ENCODE data around the gene DDX41.

DDX41 gene

DNA sequence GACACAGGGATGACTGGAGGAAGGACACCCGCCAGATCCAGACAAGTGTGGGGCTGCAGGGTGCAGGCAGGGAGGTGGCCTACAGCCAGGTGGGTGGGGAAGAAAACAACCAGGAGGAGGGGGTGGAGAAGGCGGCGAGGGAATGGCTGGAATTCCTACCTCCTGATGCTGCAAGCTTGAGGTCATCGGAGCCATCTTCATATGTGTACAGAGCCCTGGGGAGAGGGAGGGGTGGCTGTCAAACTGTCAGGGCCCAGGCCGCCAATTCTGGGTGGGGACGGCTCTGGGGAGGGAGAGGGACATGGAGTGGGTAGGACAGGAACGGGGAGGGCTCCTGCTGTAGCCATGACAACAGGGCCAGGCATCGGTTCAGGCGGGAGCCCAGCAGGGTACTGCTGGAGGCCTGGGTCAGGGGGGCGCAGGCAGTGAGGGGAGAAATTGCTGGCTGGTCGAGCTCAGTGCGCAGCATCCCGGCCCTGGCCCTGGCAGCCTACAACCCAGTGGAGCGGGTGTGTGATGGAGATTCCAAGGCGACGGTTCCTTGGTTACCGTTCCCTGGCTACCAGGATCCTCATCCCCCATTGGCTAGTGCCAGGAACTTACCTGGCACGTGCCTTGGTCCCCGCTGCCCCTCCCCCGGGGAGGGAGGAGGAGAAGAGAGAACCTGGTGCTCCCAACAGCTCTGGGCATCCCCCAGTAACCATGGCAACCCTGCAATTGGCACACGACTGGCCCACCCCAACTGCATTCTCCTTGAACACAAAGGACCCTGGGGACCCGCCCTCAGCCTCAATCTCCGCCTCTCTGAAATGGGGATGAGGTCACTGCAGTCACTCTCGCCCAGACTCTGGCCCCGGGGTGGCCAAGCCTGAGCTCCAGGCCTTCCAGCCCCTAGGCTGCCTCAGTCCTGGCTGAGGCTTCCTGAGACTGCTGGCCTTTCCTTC, 47.8 kb downstream of the DDX41 start:
- H3K4me3 ChIP-seq (ENCODE audit: low read length in 2 of 2) = no peak overlapping the region
- H3K4me1 ChIP-seq (ENCODE audit: control insufficient read depth in 2 of 2, insufficient read depth in 2 of 2, low read length in 2 of 2) = peaks cover 8 to 12% of the 10 kb centered on the region in 2 donors
- no peak overlapping the region for H3K9ac ChIP-seq (ENCODE audit: low read depth in 1 of 2, low read length in 2 of 2)
- H3K27me3 ChIP-seq (ENCODE audit: control insufficient read depth in 2 of 2, insufficient read depth in 2 of 2, low read length in 2 of 2) = peaks cover 0 to 3% of the 10 kb centered on the region in 2 donors
- no peak overlapping the region for H3K27ac ChIP-seq (ENCODE audit: low read depth in 2 of 2, low read length in 2 of 2)
- no peaks in the 10 kb centered on the region for H3K9me3 ChIP-seq (ENCODE audit: control insufficient read depth in 2 of 2, low read length in 2 of 2)
- peaks cover 0 to 4% of the 10 kb centered on the region in 2 donors for H3K36me3 ChIP-seq (ENCODE audit: control insufficient read depth in 2 of 2, insufficient read depth in 2 of 2, low read length in 2 of 2)

DNA sequence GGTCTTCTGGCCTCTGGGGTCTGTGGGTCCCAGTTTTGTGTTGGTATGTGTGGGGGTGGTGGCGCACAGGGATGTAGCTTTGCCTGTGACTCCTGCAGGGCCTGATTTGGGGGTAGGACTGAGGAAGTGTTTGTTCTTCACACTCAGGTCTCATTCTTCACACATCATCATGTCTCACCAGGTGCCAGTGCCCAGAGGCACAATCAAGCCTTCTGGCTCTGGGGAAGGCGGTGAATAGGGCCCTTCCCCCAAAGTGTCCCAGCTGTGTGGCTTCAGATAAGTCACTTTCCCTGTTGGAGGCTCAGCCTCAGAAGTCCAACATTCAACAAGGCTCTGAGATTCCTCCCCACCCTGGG, 48.5 kb downstream of the DDX41 start:
- Histone ChIP-seq H3K9ac (ENCODE audit: low read depth in 1 of 2, low read length in 2 of 2) (no peak overlapping the region), H3K36me3 (ENCODE audit: control insufficient read depth in 2 of 2, insufficient read depth in 2 of 2, low read length in 2 of 2) (peaks cover 0 to 4% of the 10 kb centered on the region in 2 donors), H3K27ac (ENCODE audit: low read depth in 2 of 2, low read length in 2 of 2) (no peak overlapping the region), H3K4me3 (ENCODE audit: low read length in 2 of 2) (no peak overlapping the region), H3K4me1 (ENCODE audit: control insufficient read depth in 2 of 2, insufficient read depth in 2 of 2, low read length in 2 of 2) (peaks cover 8 to 12% of the 10 kb centered on the region in 2 donors), H3K27me3 (ENCODE audit: control insufficient read depth in 2 of 2, insufficient read depth in 2 of 2, low read length in 2 of 2) (peaks cover 0 to 3% of the 10 kb centered on the region in 2 donors), H3K9me3 (ENCODE audit: control insufficient read depth in 2 of 2, low read length in 2 of 2) (no peaks in the 10 kb centered on the region)

GRCh38 chr5:177467436-177467835, 49.3 kb downstream of the DDX41 start:
- H3K36me3 ChIP-seq (ENCODE audit: control insufficient read depth in 2 of 2, insufficient read depth in 2 of 2, low read length in 2 of 2) = peaks cover 0 to 4% of the 10 kb centered on the region in 2 donors

DNA sequence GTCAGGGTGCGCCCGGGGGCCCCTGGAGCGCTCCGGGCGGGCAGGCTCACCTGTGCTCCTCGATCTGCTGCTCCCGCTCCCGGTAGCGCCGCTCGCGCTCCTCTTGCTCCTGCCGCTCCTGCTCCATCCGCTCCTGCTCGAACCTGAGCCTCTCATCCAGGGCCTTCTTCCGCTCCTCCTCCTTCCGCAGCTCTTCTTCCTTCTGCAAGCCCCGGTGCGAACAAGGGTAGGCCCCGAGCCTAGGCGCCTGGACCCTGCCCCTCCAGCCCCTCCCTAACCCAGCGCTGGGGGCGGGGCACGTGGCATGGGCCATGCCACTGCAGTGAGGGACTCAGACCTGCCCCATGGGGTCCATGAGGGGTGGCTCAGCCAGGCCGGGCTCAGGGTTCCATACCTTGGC, 49.9 kb downstream of the DDX41 start:
- Histone ChIP-seq H3K27ac (ENCODE audit: low read depth in 2 of 2, low read length in 2 of 2) (no peak overlapping the region), H3K27me3 (ENCODE audit: control insufficient read depth in 2 of 2, insufficient read depth in 2 of 2, low read length in 2 of 2) (peaks cover 0 to under 1% of the 10 kb centered on the region in 2 donors), H3K4me1 (ENCODE audit: control insufficient read depth in 2 of 2, insufficient read depth in 2 of 2, low read length in 2 of 2) (peaks cover 0 to 7% of the 10 kb centered on the region in 2 donors), H3K4me3 (ENCODE audit: low read length in 2 of 2) (no peak overlapping the region), H3K36me3 (ENCODE audit: control insufficient read depth in 2 of 2, insufficient read depth in 2 of 2, low read length in 2 of 2) (peaks cover 0 to 4% of the 10 kb centered on the region in 2 donors), H3K9ac (ENCODE audit: low read depth in 1 of 2, low read length in 2 of 2) (no peak overlapping the region), H3K9me3 (ENCODE audit: control insufficient read depth in 2 of 2, low read length in 2 of 2) (no peaks in the 10 kb centered on the region)

More at GRCh38 chr5:177467436-177467835, 49.3 kb downstream of the DDX41 start:
- no peaks in the 10 kb centered on the region for H3K9me3 ChIP-seq (ENCODE audit: control insufficient read depth in 2 of 2, low read length in 2 of 2)
- no peak overlapping the region for H3K27ac ChIP-seq (ENCODE audit: low read depth in 2 of 2, low read length in 2 of 2)
- H3K4me3 ChIP-seq (ENCODE audit: low read length in 2 of 2) = no peak overlapping the region
- H3K27me3 ChIP-seq (ENCODE audit: control insufficient read depth in 2 of 2, insufficient read depth in 2 of 2, low read length in 2 of 2) = peaks cover 0 to 3% of the 10 kb centered on the region in 2 donors
- no peak overlapping the region for H3K9ac ChIP-seq (ENCODE audit: low read depth in 1 of 2, low read length in 2 of 2)
- peaks cover 5 to 11% of the 10 kb centered on the region in 2 donors for H3K4me1 ChIP-seq (ENCODE audit: control insufficient read depth in 2 of 2, insufficient read depth in 2 of 2, low read length in 2 of 2)

DNA sequence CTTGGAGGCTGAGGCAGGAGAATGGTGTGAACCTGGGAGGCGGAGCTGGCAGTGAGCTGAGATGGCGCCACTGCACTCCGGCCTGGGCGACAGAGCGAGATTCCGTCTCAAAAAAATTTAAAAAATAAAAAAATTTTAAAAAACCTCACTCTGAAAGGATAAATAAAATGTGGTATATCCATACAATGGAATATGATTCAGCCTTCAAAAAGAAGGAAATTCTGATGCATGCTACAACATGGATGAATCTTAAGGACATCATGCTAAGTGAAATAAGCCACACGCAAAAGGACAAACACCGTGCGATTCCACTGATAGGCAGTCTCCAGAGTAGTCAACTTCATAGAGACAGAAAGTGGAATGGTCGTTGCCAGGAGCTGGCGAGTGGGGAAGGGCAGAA, 51.7 kb downstream of the DDX41 start:
- Histone ChIP-seq H3K36me3 (ENCODE audit: control insufficient read depth in 2 of 2, insufficient read depth in 2 of 2, low read length in 2 of 2) (peaks cover 0 to 4% of the 10 kb centered on the region in 2 donors), H3K9ac (ENCODE audit: low read depth in 1 of 2, low read length in 2 of 2) (no peak overlapping the region), H3K27me3 (ENCODE audit: control insufficient read depth in 2 of 2, insufficient read depth in 2 of 2, low read length in 2 of 2) (no peaks in the 10 kb centered on the region), H3K27ac (ENCODE audit: low read depth in 2 of 2, low read length in 2 of 2) (no peak overlapping the region), H3K4me3 (ENCODE audit: low read length in 2 of 2) (no peak overlapping the region), H3K4me1 (ENCODE audit: control insufficient read depth in 2 of 2, insufficient read depth in 2 of 2, low read length in 2 of 2) (no peaks in the 10 kb centered on the region), H3K9me3 (ENCODE audit: control insufficient read depth in 2 of 2, low read length in 2 of 2) (no peaks in the 10 kb centered on the region)

GRCh38 chr5:177462021-177462670, 54.6 kb downstream of the DDX41 start:
- H3K9ac ChIP-seq (ENCODE audit: low read depth in 1 of 2, low read length in 2 of 2) = no peak overlapping the region
- H3K9me3 ChIP-seq (ENCODE audit: control insufficient read depth in 2 of 2, low read length in 2 of 2) = no peaks in the 10 kb centered on the region
- H3K27ac ChIP-seq (ENCODE audit: low read depth in 2 of 2, low read length in 2 of 2) = no peak overlapping the region
- peaks cover 0 to 4% of the 10 kb centered on the region in 2 donors for H3K36me3 ChIP-seq (ENCODE audit: control insufficient read depth in 2 of 2, insufficient read depth in 2 of 2, low read length in 2 of 2)
- no peaks in the 10 kb centered on the region for H3K4me1 ChIP-seq (ENCODE audit: control insufficient read depth in 2 of 2, insufficient read depth in 2 of 2, low read length in 2 of 2)
- H3K27me3 ChIP-seq (ENCODE audit: control insufficient read depth in 2 of 2, insufficient read depth in 2 of 2, low read length in 2 of 2) = no peaks in the 10 kb centered on the region
- H3K4me3 ChIP-seq (ENCODE audit: low read length in 2 of 2) = no peak overlapping the region

All from mucosa of rectum (tissue), 2 donors.